ENCODE measurements around the gene KCTD8.

DNA sequence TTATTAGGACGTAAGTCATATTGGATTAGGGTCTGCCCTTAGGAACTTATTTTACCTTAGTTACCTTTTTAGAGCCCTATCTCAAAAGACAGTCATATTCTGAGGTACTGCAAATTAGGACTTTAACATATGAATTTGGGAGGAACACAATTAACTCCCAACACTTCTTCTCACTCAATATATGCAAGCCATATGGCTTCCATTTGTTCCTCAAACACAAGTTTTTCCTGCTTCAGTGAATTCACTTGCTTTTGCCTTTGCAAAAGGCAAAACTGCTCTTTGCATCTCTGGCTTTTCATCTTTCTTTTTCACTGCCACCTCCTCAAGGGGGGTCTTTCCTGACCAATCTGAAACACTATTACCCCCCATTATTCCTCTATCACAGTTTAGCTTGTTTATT, 220.3 kb downstream of the KCTD8 start:
- no peak for TF ChIP-seq POLR2A (IDR thresholded peaks at IDR 0.05)
- TF ChIP-seq, protein P1, sequence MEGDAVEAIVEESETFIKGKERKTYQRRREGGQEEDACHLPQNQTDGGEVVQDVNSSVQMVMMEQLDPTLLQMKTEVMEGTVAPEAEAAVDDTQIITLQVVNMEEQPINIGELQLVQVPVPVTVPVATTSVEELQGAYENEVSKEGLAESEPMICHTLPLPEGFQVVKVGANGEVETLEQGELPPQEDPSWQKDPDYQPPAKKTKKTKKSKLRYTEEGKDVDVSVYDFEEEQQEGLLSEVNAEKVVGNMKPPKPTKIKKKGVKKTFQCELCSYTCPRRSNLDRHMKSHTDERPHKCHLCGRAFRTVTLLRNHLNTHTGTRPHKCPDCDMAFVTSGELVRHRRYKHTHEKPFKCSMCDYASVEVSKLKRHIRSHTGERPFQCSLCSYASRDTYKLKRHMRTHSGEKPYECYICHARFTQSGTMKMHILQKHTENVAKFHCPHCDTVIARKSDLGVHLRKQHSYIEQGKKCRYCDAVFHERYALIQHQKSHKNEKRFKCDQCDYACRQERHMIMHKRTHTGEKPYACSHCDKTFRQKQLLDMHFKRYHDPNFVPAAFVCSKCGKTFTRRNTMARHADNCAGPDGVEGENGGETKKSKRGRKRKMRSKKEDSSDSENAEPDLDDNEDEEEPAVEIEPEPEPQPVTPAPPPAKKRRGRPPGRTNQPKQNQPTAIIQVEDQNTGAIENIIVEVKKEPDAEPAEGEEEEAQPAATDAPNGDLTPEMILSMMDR (IDR thresholded peaks at IDR 0.05): no peak

Measured in right lobe of liver (tissue), 4 donors.